ENCODE measurements around the gene KRTAP10-8.
"Not testable (repeated sequence)": the region's sequence is repeated elsewhere in the genome, so short reads cannot be mapped to it uniquely, and the experiment has no call there.

Gene KRTAP10-8

GRCh38 chr21:44636209-44637017 lies 24.5 kb downstream of the KRTAP10-8 start:
- no peak for TF ChIP-seq ZNF274 (IDR thresholded peaks at IDR 0.05; ENCODE audit: low read depth, low read length)
- no peak overlapping the region for H3K4me3 ChIP-seq (ENCODE audit: low read length)

- no peak for TF ChIP-seq ZNF274 (IDR thresholded peaks at IDR 0.05; ENCODE audit: low read depth, low read length)
- H3K4me3 ChIP-seq (ENCODE audit: low read length), result no peak within 1 kb of the TSS
Observed at GRCh38 chr21:44637018-44637850, 25.4 kb downstream of the KRTAP10-8 start, which contains the start of gene KRTAP10-10. Gene KRTAP10-10, plus strand, starts transcription at chr21:44637356. Its CDS starts 62 bp downstream, at chr21:44637418.

GRCh38 chr21:44637851-44638348 lies 26.0 kb downstream of the KRTAP10-8 start:
- not testable (repeated sequence) for H3K4me3 ChIP-seq (ENCODE audit: low read length)

- not testable (repeated sequence) for H3K4me3 ChIP-seq (ENCODE audit: low read length)
Observed at GRCh38 chr21:44638506-44639330, 26.8 kb downstream of the KRTAP10-8 start.

- TF ChIP-seq ZNF274 (IDR thresholded peaks at IDR 0.05; ENCODE audit: low read depth, low read length), result no peak
- H3K4me3 ChIP-seq (ENCODE audit: low read length), result no peak overlapping the region
Observed at GRCh38 chr21:44639331-44639655, 27.4 kb downstream of the KRTAP10-8 start.

- TF ChIP-seq ZNF274 (IDR thresholded peaks at IDR 0.05; ENCODE audit: low read depth, low read length), result no peak
Observed at GRCh38 chr21:44640761-44641160, 28.9 kb downstream of the KRTAP10-8 start.

GRCh38 chr21:44643741-44644310 lies 31.9 kb downstream of the KRTAP10-8 start:
- no peak for TF ChIP-seq ZNF274 (IDR thresholded peaks at IDR 0.05; ENCODE audit: low read depth, low read length)
- no peak overlapping the region for H3K4me3 ChIP-seq (ENCODE audit: low read length)

More at GRCh38 chr21:44640761-44641160, 28.9 kb downstream of the KRTAP10-8 start:
- no peak overlapping the region for H3K4me3 ChIP-seq (ENCODE audit: low read length)

GRCh38 chr21:44644878-44645277 lies 33.0 kb downstream of the KRTAP10-8 start:
- no peak overlapping the region for H3K4me3 ChIP-seq (ENCODE audit: low read length)
- no peak for TF ChIP-seq ZNF274 (IDR thresholded peaks at IDR 0.05; ENCODE audit: low read depth, low read length)

GRCh38 chr21:44646366-44647221 lies 34.7 kb downstream of the KRTAP10-8 start, which contains the start of gene KRTAP10-11:
Gene KRTAP10-11, plus strand, starts transcription at chr21:44646414. Its CDS starts 45 bp downstream, at chr21:44646459.
- H3K4me3 ChIP-seq (ENCODE audit: low read length), result not testable (repeated sequence)

- TF ChIP-seq ZNF274 (IDR thresholded peaks at IDR 0.05; ENCODE audit: low read depth, low read length), result no peak
- H3K4me3 ChIP-seq (ENCODE audit: low read length), result no peak overlapping the region
Observed at GRCh38 chr21:44647222-44647552, 35.3 kb downstream of the KRTAP10-8 start.

- H3K4me3 ChIP-seq (ENCODE audit: low read length), result no peak overlapping the region
- no peak for TF ChIP-seq ZNF274 (IDR thresholded peaks at IDR 0.05; ENCODE audit: low read depth, low read length)
Observed at GRCh38 chr21:44648557-44649311, 36.9 kb downstream of the KRTAP10-8 start.

- no peak for TF ChIP-seq ZNF274 (IDR thresholded peaks at IDR 0.05; ENCODE audit: low read depth, low read length)
- H3K4me3 ChIP-seq (ENCODE audit: low read length), result no peak overlapping the region
Observed at GRCh38 chr21:44649521-44650100, 37.7 kb downstream of the KRTAP10-8 start.

All from GM08714 (cell line).